Heart left ventricle (tissue), 16 donors: ENCODE measurements around the gene C3. TPM values are rescaled to one million over a fixed set of nuclear protein-coding genes. Genes with fewer than 3 reads are reported as not detected.
A peak's percentile ranks its signal among the peaks of the same experiment; 100 is the strongest.

Source experiments
- ATAC-seq, 4 donors: fragments of 200-7000 bp; cut with Tn5 transposase; one replicate each; pipeline ENCODE4 v1.9.1; 2020 to 2022; ENCODE audit warnings: moderate library complexity in 4 of 4, mild to moderate bottlenecking in 3 of 4, moderate number of reproducible peaks in 1 of 4
- DNase-seq, 5 donors: peaks; one replicate each; pipeline ENCODE4 v3.0.0-alpha.2; 2020
- H3K27ac ChIP-seq, 12 donors: fragments of 200-600 bp; sonication (generic) in 4 of 12; one replicate each; pipeline versions ENCODE4 v1.5.0 to v1.8.0; 2016 to 2022; ENCODE audit warnings: mild to moderate bottlenecking in 2 of 12
- H3K27me3 ChIP-seq, 9 donors: fragments of 200-600 bp; sonication (generic) in 2 of 9; one replicate each; pipeline versions ENCODE4 v1.5.1 to v1.8.0; 2016 to 2022; ENCODE audit warnings: mild to moderate bottlenecking in 3 of 9
- H3K36me3 ChIP-seq, 9 donors: fragments of 200-600 bp; sonication (generic) in 2 of 9; one replicate each; pipeline versions ENCODE4 v1.5.0 to v1.8.0; 2018 to 2022; ENCODE audit warnings: mild to moderate bottlenecking in 2 of 9
- H3K4me1 ChIP-seq, 12 donors: fragments of 200-600 bp; sonication (generic) in 4 of 12; one replicate each; pipeline versions ENCODE4 v1.5.0 to v1.8.0; 2016 to 2022; ENCODE audit warnings: mild to moderate bottlenecking in 3 of 12
- H3K4me3 ChIP-seq, 12 donors: fragments of 200-600 bp; sonication (generic) in 4 of 12; one replicate each; pipeline versions ENCODE4 v1.5.0 to v1.8.0; 2017 to 2022; ENCODE audit warnings: mild to moderate bottlenecking in 9 of 12, moderate library complexity in 4 of 12
- H3K9me3 ChIP-seq, 12 donors: fragments of 200-600 bp; sonication (generic) in 4 of 12; one replicate each; pipeline versions ENCODE4 v1.5.0 to v1.8.0; 2016 to 2022; ENCODE audit warnings: mild to moderate bottlenecking in 1 of 12
- CTCF ChIP-seq, 12 donors: fragments of 200-600 bp; sonication (generic) in 4 of 12; IDR thresholded peaks; one replicate each; pipeline versions ENCODE4 v1.5.0 to v1.8.0; 2018 to 2022; ENCODE audit warnings: antibody characterized with exemption in 12 of 12, mild to moderate bottlenecking in 5 of 12
- POLR2A ChIP-seq, 2 donors: fragments of 450-650 bp; IDR thresholded peaks; one replicate each; pipeline ENCODE4 v1.6.1; 2017; ENCODE audit warnings: antibody characterized with exemption in 2 of 2, mild to moderate bottlenecking in 2 of 2, moderate library complexity in 2 of 2
- WGBS, 4 donors: extraction: QIAGEN DNeasy Blood & Tissue Kit in 2 of 4; methylation state at CpG; one replicate each; pipeline versions ENCODE4 v1.1.5 to v1.1.7; 2013 to 2018; 5-methylcytosine and 5-hydroxymethylcytosine counted together
- intact Hi-C, 10 donors: fragments of 100-400 bp; cut with DNase I; formaldehyde crosslinking; loops; one replicate each; pipeline versions ENCODE4 v1.11.1 to v1.14.2; 2022
- polyA plus RNA-seq, 2 donors: library from polyadenylated mRNA; stranded (reverse); fragments of 200-250 nt; gene quantifications; one replicate each; pipeline ENCODE4 v1.2.3, GENCODE V29; 2013
- total RNA-seq, 9 donors: library from RNA; depleted of rRNA in 2 of 9; stranded (reverse); fragments of >200 nt in 2 of 9; fragmentation: NEBNext Ultra II Directional in 3 of 9; extraction: Animal tissue kit (Norgen Biotek cat#: 25700) in 3 of 9; gene quantifications; one replicate each; pipeline versions ENCODE4 v1.1.0 to v1.2.4, GENCODE V29; 2016 to 2023
- donor health status: ischemic (EF 13 %, LVEDD 7.1; RV severe dilation, severe dysfunction).
- donor health status: healthy with polysubstance abuse.
- donor health status: DM: no; HTN: yes; CAD: no.
- donor health status: DM: no; HTN: no; CAD: no.
- donor health status: ischemic (EF 25% LVEDD 6.9; RV normal size, moderate dysfunction).
- donor health status: ischemic (EF 25% LVEDD 5.7; RV mildly dilated, moderate dysfunction).
- donor health status: healthy.
- donor health status: DM: yes; HTN: yes; CAD: no.
- donor health status: ischemic (EF 35%, LVEDD 5.7; RV mildly dilated, moderate dysfunction).
- donor health status: nonischemic (EF 11% LVEDD 7.7; RV severe dilation, severe dysfunction).
- donor health status: DM: yes; HTN: yes; CAD: no.
- donor health status: PGD.
- donor health status: ischemic (EF 29% LVEDD 5.4; RV normal size, mild dysfunction).
- donor health status: nonischemic (EF 23%, LVEDD 6.1; RV moderate dilation, normal function).

The C3 gene
- total and polyA plus RNA-seq, 11 donors = 31.7 to 1,888 (median 81.0) TPM

- DNase-seq (no peak), ATAC-seq (no peak)
- TF ChIP-seq POLR2A (IDR thresholded peaks at IDR 0.05) = no peak
- TF ChIP-seq CTCF (IDR thresholded peaks at IDR 0.05) = no peak
- intact Hi-C loops = loop anchor here in 1 of 10 donors (5.0 to 10.0 kb wide), 3 partner anchors 119 to 368 kb away; partner anchors contain the start of genes ALKBH7 and PSPN
- H3K36me3 ChIP-seq = peaks cover 0 to 57% (median 43%) of the 10 kb centered on the region in 9 donors
- 66 to 74% (median 70%) methylated on average over 6 to 7 of the region's 7 CpGs for WGBS, 4 donors
- H3K4me3 ChIP-seq = no peak overlapping the region
- H3K9me3 ChIP-seq = no peaks in the 10 kb centered on the region
- H3K27me3 ChIP-seq = no peaks in the 10 kb centered on the region
- peak overlapping the region in 4 of 12 donors; percentile 30 to 95 (median 88) for H3K27ac ChIP-seq
- peaks cover 16 to 68% (median 47%) of the 10 kb centered on the region in 12 donors for H3K4me1 ChIP-seq
These were observed 22.6 kb upstream of the C3 start for GRCh38 chr19:6743066-6743465.

- DNase-seq = peak; percentile 78 to 85 (median 81)
These were observed 20.3 kb upstream of the C3 start for GRCh38 chr19:6740589-6741343.

GRCh38 chr19:6739883-6740588 is 19.6 kb upstream of the C3 start:
- no peaks in the 10 kb centered on the region for H3K9me3 ChIP-seq
- H3K36me3 ChIP-seq = peaks cover 0 to 31% (median 17%) of the 10 kb centered on the region in 9 donors
- TF ChIP-seq POLR2A (IDR thresholded peaks at IDR 0.05) = no peak
- peak; percentile 63 to 78 (median 67) for DNase-seq
- H3K4me3 ChIP-seq = peak overlapping the region; percentile 69 to 99 (median 88)
- intact Hi-C loops = loop anchor here (1.0 to 10.0 kb wide), 11 partner anchors 13 to 368 kb away; partner anchors contain the start of genes ALKBH7 (in 2 of the 10) and PSPN (in 1 of the 10)
- no peak for ATAC-seq
- peaks cover 12 to 74% (median 56%) of the 10 kb centered on the region in 12 donors for H3K4me1 ChIP-seq
- H3K27me3 ChIP-seq = no peaks in the 10 kb centered on the region
- 0 to 1% (median 1%) methylated on average over 13 to 34 of the region's 34 CpGs for WGBS, 4 donors
- H3K27ac ChIP-seq = peak overlapping the region; percentile 80 to 99 (median 94)

More at GRCh38 chr19:6740589-6741343, 20.3 kb upstream of the C3 start:
- Histone ChIP-seq H3K27me3 (no peaks in the 10 kb centered on the region), H3K36me3 (peaks cover 0 to 34% (median 21%) of the 10 kb centered on the region in 9 donors), H3K4me3 (peak overlapping the region; percentile 69 to 99 (median 88)), H3K27ac (peak overlapping the region; percentile 80 to 99 (median 94)), H3K4me1 (peaks cover 17 to 77% (median 58%) of the 10 kb centered on the region in 12 donors), H3K9me3 (no peaks in the 10 kb centered on the region)
- peak in 1 of 4 donors; percentile 0 for ATAC-seq
- intact Hi-C loops = loop anchor here in 1 of 10 donors (5.0 to 10.0 kb wide), 3 partner anchors 122 to 366 kb away; partner anchors contain the start of genes ALKBH7 and PSPN
- 2 to 6% (median 3%) methylated on average over 27 to 46 of the region's 46 CpGs for WGBS, 4 donors
- peak in 1 of 2 donors; percentile 47 for TF ChIP-seq POLR2A (IDR thresholded peaks at IDR 0.05)
- no peak for TF ChIP-seq CTCF (IDR thresholded peaks at IDR 0.05)

GRCh38 chr19:6739390-6739882 is 19.0 kb upstream of the C3 start, which contains the start of gene TRIP10:
TSS of gene TRIP10 (plus strand) at chr19:6739680. CDS start at chr19:6739762, 82 bp downstream.
- Histone ChIP-seq H3K4me3 (peak within 1 kb of the TSS; percentile 69 to 99 (median 88)), H3K9me3 (no peaks in the 10 kb centered on the region), H3K4me1 (peaks cover 12 to 68% (median 53%) of the 10 kb centered on the region in 12 donors), H3K27ac (peak within 1 kb of the TSS; percentile 88 to 99 (median 95)), H3K27me3 (no peaks in the 10 kb centered on the region), H3K36me3 (peaks cover 0 to 27% (median 16%) of the 10 kb centered on the region in 9 donors)
- 0 to 2% (median 1%) methylated on average over 12 to 45 of the region's 47 CpGs for WGBS, 4 donors
- ATAC-seq = peak; percentile 35 to 59 (median 37)
- peak; percentile 87 to 95 (median 91) for DNase-seq
- intact Hi-C loops = loop anchor here in 9 of 10 donors (1.0 to 10.0 kb wide), 9 partner anchors 14 to 367 kb away; partner anchors contain the start of gene ALKBH7 (in 1 of the 9)
- TF ChIP-seq CTCF (IDR thresholded peaks at IDR 0.05) (no peak), POLR2A (IDR thresholded peaks at IDR 0.05) (peak in 1 of 2 donors; percentile 82)
